IPS DF 6.9 (cell line): Measurements from ENCODE around the gene LTBP2.

Experiments
- DNase-seq: peaks from one replicate; pipeline ENCODE4 v3.0.0-alpha.2; 2013; ENCODE audit warnings: low read depth, low spot score
- H3K27ac ChIP-seq: one replicate; pipeline ENCODE4 v1.5.1; 2013; ENCODE audit warnings: low read length, control low read depth
- H3K27me3 ChIP-seq: 2 replicates; pipeline ENCODE4 v1.6.1; 2013; ENCODE audit warnings: mild to moderate bottlenecking, low read length; ENCODE audit not compliant: control insufficient read depth, insufficient read depth
- H3K36me3 ChIP-seq: 2 replicates; pipeline ENCODE4 v1.6.1; 2013; ENCODE audit warnings: low read length; ENCODE audit not compliant: control insufficient read depth, insufficient read depth
- H3K4me1 ChIP-seq: 2 replicates; pipeline ENCODE4 v1.6.1; 2013; ENCODE audit warnings: low read length; ENCODE audit not compliant: control insufficient read depth, insufficient read depth
- H3K4me3 ChIP-seq: 2 replicates; pipeline ENCODE4 v1.5.1; 2013; ENCODE audit warnings: mild to moderate bottlenecking, low read length
- H3K9me3 ChIP-seq: 2 replicates; pipeline ENCODE4 v1.6.1; 2013; ENCODE audit warnings: low read length, inconsistent platforms; ENCODE audit not compliant: control insufficient read depth, insufficient read depth
- WGBS: extraction: QIAGEN DNeasy Blood & Tissue Kit; methylation state at CpG from one replicate; pipeline ENCODE4 v1.1.7; 2013; ENCODE audit warnings: mixed read lengths, missing lambda C conversion rate; ENCODE audit not compliant: insufficient read length, insufficient coverage; 5-methylcytosine and 5-hydroxymethylcytosine counted together

LTBP2 gene

DNA sequence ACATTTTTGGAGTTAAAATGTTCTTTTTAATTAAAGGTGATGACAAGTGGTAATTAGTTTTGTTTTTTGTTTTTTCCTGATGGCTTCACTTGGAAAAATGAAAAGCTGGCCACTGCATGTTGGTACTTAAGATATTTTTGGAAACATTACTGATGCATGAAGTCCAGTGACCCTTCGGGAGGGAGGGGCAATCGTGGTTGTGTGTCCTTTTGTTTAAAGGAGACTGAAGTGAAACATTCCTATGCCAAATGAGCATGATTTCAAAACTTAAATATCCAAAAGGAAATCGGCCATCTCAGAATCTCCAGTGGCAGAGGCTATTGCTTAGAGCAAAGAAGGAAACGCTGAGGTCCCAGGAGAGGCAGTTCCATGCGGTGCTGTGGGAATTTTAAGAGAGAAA is 20.1 kb downstream of the LTBP2 start:
- Histone ChIP-seq H3K36me3 (no peaks in the 10 kb centered on the region), H3K27ac (no peak overlapping the region), H3K27me3 (no peaks in the 10 kb centered on the region), H3K4me1 (no peaks in the 10 kb centered on the region; the same call in 1 of the 2 replicates), H3K4me3 (no peak overlapping the region), H3K9me3 (no peaks in the 10 kb centered on the region)
- WGBS = no CpG with 5 or more reads among the region's 5 CpGs
- no peak for DNase-seq

DNA sequence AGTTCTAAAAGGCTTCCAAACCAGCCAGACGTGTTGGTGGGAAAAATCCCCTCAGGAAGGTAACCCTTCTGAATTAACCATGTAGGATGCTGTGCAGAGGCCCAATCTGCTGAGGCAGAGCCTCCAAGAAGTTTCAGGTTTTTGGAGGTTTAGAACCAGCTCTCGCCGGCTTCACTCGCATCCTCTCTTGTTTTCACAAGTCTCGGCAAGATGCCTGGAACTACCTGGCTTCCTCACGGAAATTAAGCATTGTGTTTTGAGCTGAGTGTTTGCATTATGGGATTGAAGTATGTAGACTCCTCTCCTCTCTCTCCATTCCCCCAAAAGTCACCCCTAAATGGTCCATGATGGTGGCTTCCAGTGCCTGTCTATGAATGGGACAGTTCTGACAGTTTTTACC is 20.6 kb downstream of the LTBP2 start:
- WGBS = no CpG with 5 or more reads among the region's 6 CpGs
- no peaks in the 10 kb centered on the region for H3K36me3 ChIP-seq

DNA sequence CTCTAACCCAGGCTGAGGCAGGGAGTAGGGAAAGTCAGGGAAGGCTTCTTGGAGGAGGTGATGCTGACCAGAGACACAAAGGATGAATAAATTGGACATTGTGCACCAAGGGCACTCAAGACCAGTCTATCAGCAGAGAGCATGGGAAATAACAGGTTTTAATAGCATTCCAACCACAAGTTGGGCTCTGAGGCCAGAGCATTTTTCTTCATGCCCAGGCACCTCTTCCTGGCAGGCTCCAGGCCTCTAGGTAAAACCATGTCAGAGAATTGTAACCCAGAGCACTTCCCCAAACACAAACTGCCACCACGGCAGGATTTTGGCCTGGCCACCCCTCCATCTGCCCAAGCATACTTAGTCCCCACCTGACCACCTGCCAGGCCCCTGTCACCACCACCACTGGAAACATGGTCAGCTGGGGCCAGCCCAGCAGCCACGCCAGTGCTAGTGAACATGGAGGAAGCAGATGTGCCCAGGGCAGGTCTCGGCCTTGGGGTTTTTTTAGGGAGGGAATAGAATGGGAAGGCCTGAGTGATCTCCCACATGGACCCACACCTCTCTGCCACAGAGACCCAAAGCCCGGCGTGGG is 22.7 kb downstream of the LTBP2 start:
- H3K27ac ChIP-seq = no peak overlapping the region

More for the DNA sequence above, 20.6 kb downstream of the LTBP2 start:
- no peak overlapping the region for H3K4me3 ChIP-seq
- H3K9me3 ChIP-seq = no peaks in the 10 kb centered on the region
- no peaks in the 10 kb centered on the region; the same call in 1 of the 2 replicates for H3K4me1 ChIP-seq
- no peak overlapping the region for H3K27ac ChIP-seq
- no peak for DNase-seq
- H3K27me3 ChIP-seq = no peaks in the 10 kb centered on the region

DNA sequence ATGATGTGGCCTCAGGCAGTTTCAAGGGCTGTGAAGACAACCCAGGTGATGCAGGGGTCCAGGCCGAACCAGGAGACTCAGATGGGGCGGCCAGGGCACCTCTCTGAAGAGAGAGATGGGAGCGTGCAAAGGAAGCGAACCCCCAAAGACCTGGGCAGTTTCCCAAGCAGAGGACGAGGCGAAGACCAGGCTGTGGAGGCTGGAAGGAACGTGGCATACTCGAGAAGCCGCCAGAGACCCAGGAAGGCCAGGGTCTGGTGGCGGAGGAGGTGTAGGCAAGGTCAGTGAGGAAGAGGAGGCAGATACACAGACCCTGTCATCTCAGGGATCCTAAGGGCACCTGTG is 24.7 kb downstream of the LTBP2 start:
- no CpG with 5 or more reads among the region's 10 CpGs for WGBS
- no peak overlapping the region for H3K27ac ChIP-seq
- H3K9me3 ChIP-seq = no peaks in the 10 kb centered on the region
- H3K4me3 ChIP-seq = no peak overlapping the region
- H3K27me3 ChIP-seq = no peaks in the 10 kb centered on the region
- H3K4me1 ChIP-seq = no peaks in the 10 kb centered on the region
- no peak for DNase-seq
- no peaks in the 10 kb centered on the region for H3K36me3 ChIP-seq

More for the DNA sequence above, 22.7 kb downstream of the LTBP2 start:
- H3K4me1 ChIP-seq = no peaks in the 10 kb centered on the region
- H3K9me3 ChIP-seq = no peaks in the 10 kb centered on the region
- no CpG with 5 or more reads among the region's 5 CpGs for WGBS
- H3K4me3 ChIP-seq = no peak overlapping the region
- DNase-seq = no peak
- no peaks in the 10 kb centered on the region for H3K27me3 ChIP-seq
- no peaks in the 10 kb centered on the region for H3K36me3 ChIP-seq

DNA sequence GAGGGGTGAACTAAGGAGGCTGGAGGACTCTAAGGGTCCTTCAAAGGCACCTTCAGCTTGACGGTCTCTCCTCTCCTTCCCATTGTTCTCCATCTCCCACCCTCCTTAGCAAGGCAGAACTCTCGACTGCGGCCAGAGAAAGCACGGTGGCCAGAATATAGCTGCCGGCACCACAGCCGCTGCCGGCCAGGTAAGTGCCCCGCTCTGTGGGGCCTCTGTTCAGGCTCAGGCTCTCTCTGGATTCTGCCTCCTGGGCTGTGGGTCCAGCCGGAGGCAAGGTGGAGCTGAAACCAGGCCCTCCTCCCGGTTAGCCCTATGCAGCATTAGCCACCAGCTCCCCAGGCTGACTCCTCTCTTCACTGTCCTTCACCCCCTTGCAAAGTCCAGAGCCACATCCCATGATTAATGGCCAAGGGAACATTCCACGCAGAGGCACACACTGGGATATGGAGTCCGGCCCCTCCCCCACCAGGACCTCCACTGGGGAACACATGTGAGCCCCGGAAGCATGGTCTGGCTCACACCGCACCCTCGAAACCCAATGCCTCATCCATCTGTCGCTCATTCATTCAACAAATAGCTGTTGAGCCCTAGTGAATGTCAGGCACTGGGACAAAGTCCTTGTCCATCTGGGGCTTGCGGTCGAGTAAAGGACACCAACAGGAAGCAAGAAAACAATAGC is 25.2 kb downstream of the LTBP2 start:
- no peak overlapping the region for H3K27ac ChIP-seq
- no peak overlapping the region for H3K4me3 ChIP-seq
- H3K27me3 ChIP-seq = no peaks in the 10 kb centered on the region
- no peaks in the 10 kb centered on the region for H3K4me1 ChIP-seq
- no CpG with 5 or more reads among the region's 18 CpGs for WGBS
- DNase-seq = no peak
- H3K9me3 ChIP-seq = no peaks in the 10 kb centered on the region
- no peaks in the 10 kb centered on the region for H3K36me3 ChIP-seq

DNA sequence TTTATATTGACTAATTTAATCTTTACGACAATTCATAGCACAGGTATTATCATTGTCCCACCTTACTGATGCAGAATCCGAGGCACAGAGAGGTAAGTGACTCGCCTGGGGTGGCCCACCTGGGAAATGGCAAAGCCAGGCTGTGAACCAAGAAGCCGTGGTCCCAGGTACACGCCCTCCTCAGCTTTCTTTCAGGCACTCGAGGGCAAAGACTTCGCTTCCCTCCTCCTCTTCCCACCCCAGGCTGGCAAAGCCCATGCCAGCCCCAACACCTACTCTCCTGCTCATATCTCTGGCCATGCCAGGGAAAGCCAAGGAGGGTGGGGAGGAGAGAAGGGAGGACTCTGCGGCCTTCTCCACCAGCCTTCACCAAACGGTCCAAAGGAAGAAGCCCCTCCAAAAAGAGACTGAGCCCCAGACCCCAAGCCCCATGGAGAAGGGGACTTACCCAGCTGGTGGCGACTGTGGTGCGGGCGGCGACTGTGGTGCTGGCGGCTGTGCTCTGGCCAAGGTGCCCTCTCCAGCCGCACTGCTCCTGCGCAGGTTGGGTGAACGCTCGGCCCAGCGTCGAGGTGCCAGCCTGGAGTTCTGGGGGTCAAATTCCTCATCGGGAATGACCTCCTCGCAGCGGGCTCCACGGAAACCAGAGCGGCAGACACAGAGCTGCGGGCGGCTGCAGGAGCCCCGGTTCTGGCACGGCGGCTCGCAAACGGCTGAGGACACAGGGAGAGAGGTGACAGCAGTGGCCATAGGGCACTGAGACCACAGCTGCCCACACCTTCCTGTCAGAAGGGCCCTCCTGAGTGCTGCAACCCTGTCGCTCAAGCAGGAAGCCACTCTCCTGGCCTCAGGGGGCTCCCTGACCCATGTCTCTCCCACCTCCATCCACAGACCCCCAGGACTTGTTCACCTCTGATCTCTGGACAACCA is 26.4 kb downstream of the LTBP2 start:
- Histone ChIP-seq H3K27ac (no peak overlapping the region), H3K36me3 (no peaks in the 10 kb centered on the region), H3K4me3 (no peak overlapping the region), H3K9me3 (no peaks in the 10 kb centered on the region), H3K27me3 (no peaks in the 10 kb centered on the region), H3K4me1 (no peaks in the 10 kb centered on the region)
- no peak for DNase-seq
- WGBS = no CpG with 5 or more reads among the region's 33 CpGs

DNA sequence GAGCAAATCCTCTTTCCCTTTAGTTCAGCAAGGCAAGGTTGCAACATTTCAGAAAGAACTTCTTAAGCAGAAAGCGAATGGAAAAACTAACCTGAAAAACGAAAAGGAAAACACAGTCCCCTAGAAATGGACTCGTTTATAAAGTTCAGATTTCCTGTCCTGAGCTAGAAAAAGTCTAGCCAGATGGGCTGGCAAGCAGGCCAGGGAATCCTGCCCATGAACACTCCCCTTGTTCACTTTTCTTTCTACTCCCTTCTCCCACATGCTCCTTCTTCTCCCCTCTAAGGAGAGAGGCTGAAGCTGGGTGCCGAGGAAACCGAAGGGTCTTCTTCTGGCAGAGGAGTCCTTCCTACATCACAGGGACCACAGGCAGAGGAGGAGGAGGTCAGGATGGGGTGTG is 27.1 kb downstream of the LTBP2 start:
- Histone ChIP-seq H3K9me3 (no peaks in the 10 kb centered on the region), H3K36me3 (no peaks in the 10 kb centered on the region), H3K4me3 (no peak overlapping the region), H3K27ac (no peak overlapping the region), H3K27me3 (no peaks in the 10 kb centered on the region), H3K4me1 (no peaks in the 10 kb centered on the region)
- no CpG with 5 or more reads among the region's 5 CpGs for WGBS
- DNase-seq = no peak

DNA sequence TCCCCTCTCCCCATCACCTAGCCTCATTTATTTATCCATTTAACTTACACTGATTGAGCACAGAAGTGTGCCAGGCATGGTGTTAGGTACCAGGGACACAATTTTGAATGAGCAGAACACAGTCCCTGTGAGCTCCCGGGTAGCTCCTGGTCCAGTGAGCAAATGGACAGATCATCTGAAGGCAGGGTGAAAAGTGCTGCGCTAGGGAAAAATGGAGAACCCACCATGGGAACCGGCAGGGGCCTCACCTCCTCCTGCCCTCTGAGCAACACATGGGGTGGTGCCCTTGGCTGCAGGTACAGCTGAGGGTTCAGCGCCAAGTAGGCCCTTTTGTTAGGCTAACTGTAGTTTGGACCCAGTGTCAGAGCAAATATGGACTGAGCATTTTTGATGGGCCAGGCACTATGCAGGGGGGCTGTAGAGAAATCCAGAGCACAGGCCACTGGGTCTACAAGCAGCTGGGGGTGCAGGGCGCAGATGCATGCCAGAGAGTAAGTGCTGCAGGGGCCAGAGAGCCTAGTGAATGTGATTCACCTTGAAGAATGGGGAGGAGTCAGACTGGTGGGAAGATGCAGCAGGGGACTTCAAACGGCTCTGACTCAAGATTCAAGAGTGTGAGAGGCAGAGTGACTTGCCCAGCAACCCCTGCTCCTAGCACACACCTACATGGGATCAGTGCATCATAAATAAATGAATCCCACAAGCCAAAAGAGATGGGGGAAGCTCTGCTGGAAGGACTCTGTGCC is 28.2 kb downstream of the LTBP2 start:
- Histone ChIP-seq H3K4me3 (no peak overlapping the region), H3K4me1 (no peaks in the 10 kb centered on the region), H3K9me3 (no peaks in the 10 kb centered on the region), H3K27me3 (no peaks in the 10 kb centered on the region), H3K36me3 (no peaks in the 10 kb centered on the region), H3K27ac (no peak overlapping the region)
- no CpG with 5 or more reads among the region's 6 CpGs for WGBS
- no peak for DNase-seq

DNA sequence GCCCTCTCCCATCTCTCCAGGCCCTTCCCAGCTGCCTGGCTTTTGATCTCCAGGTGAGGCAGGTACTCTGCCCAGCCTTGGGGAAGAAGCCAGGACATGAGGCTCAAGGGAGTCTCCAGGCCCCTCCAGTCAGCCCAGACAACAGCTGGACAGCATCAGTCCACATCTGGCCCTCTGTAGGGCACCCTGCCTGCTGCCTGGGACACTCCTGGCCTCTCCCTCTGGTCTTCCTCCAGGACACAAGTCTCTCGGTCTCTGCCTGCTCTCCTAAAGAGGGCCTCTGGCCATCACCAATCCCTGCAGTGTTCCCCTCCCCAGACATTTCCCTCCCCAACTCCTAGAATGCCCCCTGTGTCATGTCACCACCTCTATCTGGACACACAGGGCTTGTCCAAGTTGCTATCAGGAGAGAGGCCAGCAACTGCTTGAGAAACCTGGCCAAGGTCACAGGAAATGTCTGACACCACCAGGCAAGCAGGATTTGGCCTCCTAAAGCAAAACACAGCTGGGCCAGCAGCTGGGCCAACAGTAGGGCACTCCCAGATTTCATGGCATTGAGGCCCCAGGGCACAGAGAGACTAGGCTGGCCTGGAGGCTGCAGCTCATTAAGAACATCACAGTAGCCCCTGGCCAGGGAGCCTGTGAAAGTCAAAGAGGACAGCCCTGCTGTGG is 29.0 kb downstream of the LTBP2 start:
- no peak overlapping the region for H3K4me3 ChIP-seq
- no peaks in the 10 kb centered on the region for H3K4me1 ChIP-seq
- no peaks in the 10 kb centered on the region for H3K36me3 ChIP-seq
- no CpG with 5 or more reads among the region's 1 CpG for WGBS
- H3K27ac ChIP-seq = no peak overlapping the region
- no peak for DNase-seq
- H3K9me3 ChIP-seq = no peaks in the 10 kb centered on the region
- no peaks in the 10 kb centered on the region for H3K27me3 ChIP-seq

DNA sequence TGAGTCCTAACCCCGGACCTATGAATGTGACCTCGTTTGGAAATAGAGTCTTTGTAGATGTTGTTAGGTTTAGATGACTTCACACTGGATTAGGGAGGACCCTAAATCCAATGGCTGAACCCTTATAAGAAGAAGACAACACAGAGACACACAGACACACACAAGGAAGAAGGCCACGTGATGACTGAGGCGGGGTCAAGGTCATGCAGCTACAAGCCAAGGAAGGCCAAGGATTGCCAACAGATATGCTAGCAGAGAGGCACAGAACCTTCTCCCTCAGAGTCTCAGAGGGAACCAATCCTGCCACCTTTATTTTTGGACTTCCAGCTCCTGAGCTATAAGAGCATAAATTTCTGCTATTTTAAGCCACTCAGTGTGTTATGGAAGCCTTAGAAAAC is 31.8 kb downstream of the LTBP2 start:
- no peak overlapping the region for H3K27ac ChIP-seq
- WGBS = no CpG with 5 or more reads among the region's 4 CpGs

More for the DNA sequence above, 31.8 kb downstream of the LTBP2 start:
- H3K4me1 ChIP-seq = no peaks in the 10 kb centered on the region
- no peaks in the 10 kb centered on the region for H3K36me3 ChIP-seq
- DNase-seq = no peak
- no peaks in the 10 kb centered on the region for H3K27me3 ChIP-seq
- no peaks in the 10 kb centered on the region for H3K9me3 ChIP-seq
- H3K4me3 ChIP-seq = no peak overlapping the region
